Thyroid gland (tissue), 4 donors: ENCODE measurements around the gene CAD.

Source experiments
- CTCF ChIP-seq, 6 experiments: fragments of 200-600 bp in 3 of 6; fragments of 450-650 bp in 3 of 6; sonication (generic) in 3 of 6; IDR thresholded peaks; one replicate each; pipeline ENCODE4 v1.5.1; 2016 to 2019; ENCODE audit warnings: antibody characterized with exemption in 6 of 6, mild to moderate bottlenecking in 2 of 6, inconsistent platforms in 1 of 6, moderate library complexity in 1 of 6
- POLR2A ChIP-seq, 2 donors: fragments of 450-650 bp; IDR thresholded peaks; one replicate each; pipeline ENCODE4 v1.6.1; 2017; ENCODE audit warnings: antibody characterized with exemption in 2 of 2, mild to moderate bottlenecking in 2 of 2, moderate library complexity in 1 of 2

GRCh38 chr2:27185331-27186026, 31.7 kb upstream of the CAD start:
- TF ChIP-seq CTCF (IDR thresholded peaks at IDR 0.05) (no peak), POLR2A (IDR thresholded peaks at IDR 0.05) (no peak)
